Lower lobe of right lung (tissue), 2 donors: ENCODE data around the gene AP3S2. TPM values are rescaled to one million over a fixed set of nuclear protein-coding genes. Genes with fewer than 3 reads are reported as not detected.

ENCODE experiments used
- ATAC-seq, 2 donors: fragments of 200-7000 bp; cut with Tn5 transposase; one replicate each; pipeline ENCODE4 v1.9.1; 2020 to 2022; ENCODE audit warnings: mild to moderate bottlenecking in 2 of 2, moderate library complexity in 2 of 2
- DNase-seq: peaks from one replicate; pipeline ENCODE4 v3.0.0-alpha.2; 2020
- H3K27ac ChIP-seq: fragments of 200-600 bp; one replicate; pipeline ENCODE4 v1.8.0; 2022
- H3K27me3 ChIP-seq: fragments of 200-600 bp; one replicate; pipeline ENCODE4 v1.8.0; 2022; ENCODE audit warnings: low read depth
- H3K36me3 ChIP-seq: fragments of 200-600 bp; one replicate; pipeline ENCODE4 v1.8.0; 2022; ENCODE audit warnings: mild to moderate bottlenecking
- H3K4me1 ChIP-seq: fragments of 200-600 bp; one replicate; pipeline ENCODE4 v1.8.0; 2022
- H3K4me3 ChIP-seq: fragments of 200-600 bp; one replicate; pipeline ENCODE4 v1.8.0; 2022; ENCODE audit warnings: mild to moderate bottlenecking
- H3K9me3 ChIP-seq: fragments of 200-600 bp; one replicate; pipeline ENCODE4 v1.8.0; 2022
- CTCF ChIP-seq: fragments of 200-600 bp; IDR thresholded peaks from one replicate; pipeline ENCODE4 v1.8.0; 2022; ENCODE audit warnings: antibody characterized with exemption, mild to moderate bottlenecking
- intact Hi-C: fragments of 100-400 bp; cut with DNase I; formaldehyde crosslinking; loops from one replicate; pipeline ENCODE4 v1.11.0; 2022
- total RNA-seq: library from RNA; stranded (reverse); fragmentation: NEBNext Ultra II Directional; extraction: Animal tissue kit (Norgen Biotek cat#: 25700); gene quantifications from one replicate; pipeline ENCODE4 v1.2.1, GENCODE V29; 2021
- donor health status: DM: no; HTN: yes; CAD: no; lungs with severe emphysema.

Gene AP3S2
- total RNA-seq, 1 donor from 2014 or later: 36.9 TPM

- intact Hi-C loops: no loop called here
- TF ChIP-seq CTCF: no peak
- no peak for DNase-seq
Measured at GRCh38 chr15:89799918-89800498, 93.8 kb downstream of the AP3S2 start.

GRCh38 chr15:89799011-89799911 is 94.5 kb downstream of the AP3S2 start:
- H3K27ac ChIP-seq: no peak overlapping the region
- no peak for TF ChIP-seq CTCF
- no peak overlapping the region for H3K4me3 ChIP-seq
- no peaks in the 10 kb centered on the region for H3K27me3 ChIP-seq
- intact Hi-C loops: no loop called here
- peaks cover 8% of the 10 kb centered on the region for H3K9me3 ChIP-seq
- DNase-seq: peak; percentile 17
- ATAC-seq: no peak
- H3K36me3 ChIP-seq: peaks cover 31% of the 10 kb centered on the region
- peaks cover 11% of the 10 kb centered on the region for H3K4me1 ChIP-seq

More at GRCh38 chr15:89799918-89800498, 93.8 kb downstream of the AP3S2 start:
- no peak overlapping the region for H3K27ac ChIP-seq
- H3K27me3 ChIP-seq: no peaks in the 10 kb centered on the region
- ATAC-seq: no peak
- H3K9me3 ChIP-seq: peaks cover 8% of the 10 kb centered on the region
- H3K36me3 ChIP-seq: peaks cover 31% of the 10 kb centered on the region
- H3K4me1 ChIP-seq: peaks cover 4% of the 10 kb centered on the region
- H3K4me3 ChIP-seq: no peak overlapping the region

- DNase-seq: no peak
- H3K27ac ChIP-seq: no peak overlapping the region
- H3K36me3 ChIP-seq: peaks cover 28% of the 10 kb centered on the region
- peaks cover 8% of the 10 kb centered on the region for H3K9me3 ChIP-seq
- intact Hi-C loops: no loop called here
- no peak for TF ChIP-seq CTCF
- no peak for ATAC-seq
- no peaks in the 10 kb centered on the region for H3K27me3 ChIP-seq
- peaks cover 11% of the 10 kb centered on the region for H3K4me1 ChIP-seq
- H3K4me3 ChIP-seq: no peak overlapping the region
Measured at GRCh38 chr15:89797678-89798201, 96.1 kb downstream of the AP3S2 start.

- no peak overlapping the region for H3K27ac ChIP-seq
- intact Hi-C loops: no loop called here
- H3K4me3 ChIP-seq: no peak overlapping the region
- H3K9me3 ChIP-seq: peaks cover 8% of the 10 kb centered on the region
- TF ChIP-seq CTCF: no peak
- peaks cover 33% of the 10 kb centered on the region for H3K36me3 ChIP-seq
- peaks cover 11% of the 10 kb centered on the region for H3K4me1 ChIP-seq
- ATAC-seq (no peak), DNase-seq (no peak)
- no peaks in the 10 kb centered on the region for H3K27me3 ChIP-seq
Measured at GRCh38 chr15:89795996-89796395, 97.8 kb downstream of the AP3S2 start.

- Histone ChIP-seq H3K4me1 (peaks cover 11% of the 10 kb centered on the region), H3K36me3 (peaks cover 33% of the 10 kb centered on the region), H3K9me3 (peaks cover 8% of the 10 kb centered on the region), H3K27ac (no peak overlapping the region), H3K27me3 (no peaks in the 10 kb centered on the region), H3K4me3 (no peak overlapping the region)
- ATAC-seq: peak; percentile 20 to 35
- intact Hi-C loops: no loop called here
- DNase-seq: no peak
- TF ChIP-seq CTCF: no peak
Measured at GRCh38 chr15:89794627-89795241, 99.1 kb downstream of the AP3S2 start.
